ENCODE measurements around the gene NPEPPS.

NPEPPS gene

DNA sequence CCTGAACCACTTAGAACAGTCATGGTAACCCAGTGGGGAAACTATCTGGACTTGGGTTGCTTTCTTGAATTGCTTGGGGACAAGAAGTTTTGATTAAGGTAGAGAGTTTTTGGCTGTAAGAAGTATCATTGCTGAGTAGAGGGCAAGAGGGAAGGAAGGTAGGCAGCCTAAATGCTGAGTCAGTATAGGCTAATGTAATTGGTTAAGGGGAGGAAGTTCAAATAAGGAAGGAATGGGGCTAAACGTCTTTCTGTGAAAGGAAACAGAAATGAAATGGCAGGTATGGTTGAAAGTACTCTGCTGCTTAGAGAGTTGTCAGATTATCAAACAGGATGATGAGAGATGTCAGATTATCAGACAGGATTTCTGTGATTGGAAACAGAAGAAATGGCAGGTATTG, 139.2 kb downstream of the NPEPPS start:
- DNase-seq: no peak
